ENCODE results near the gene GRM1. TPM values are rescaled to one million over a fixed set of nuclear protein-coding genes. Genes with fewer than 3 reads are reported as not detected.

GRM1 gene
- total and polyA plus RNA-seq, 2 experiments from 2014 or later = 0.29 to 0.63 TPM

- ATAC-seq (no peak), DNase-seq (ENCODE audit: low spot score) (no peak)
- Histone ChIP-seq H3K9me2 (ENCODE audit: insufficient read depth) (no peaks in the 10 kb centered on the region), H3K27me3 (ENCODE audit: insufficient read depth) (no peaks in the 10 kb centered on the region), H3K4me1 (ENCODE audit: insufficient read depth) (peaks cover 17% of the 10 kb centered on the region), H3K36me3 (ENCODE audit: insufficient read depth) (no peaks in the 10 kb centered on the region), H3K4me3 (no peak overlapping the region), H3K79me2 (replicated peaks; ENCODE audit: insufficient read depth) (no peaks in the 10 kb centered on the region), H3K27ac (ENCODE audit: low read depth) (no peak overlapping the region), H2AFZ (no peak overlapping the region), H3F3A (replicated peaks; ENCODE audit: low read depth) (no peaks in the 10 kb centered on the region), H4K20me1 (replicated peaks; ENCODE audit: insufficient read depth) (no peaks in the 10 kb centered on the region), H3K4me2 (no peak overlapping the region)
- H3K4me3 Mint-ChIP-seq = no peak overlapping the region
- H3K27me3 Mint-ChIP-seq (ENCODE audit: insufficient read depth, low read depth, poor library complexity) = peaks cover 4% of the 10 kb centered on the region
- no peaks in the 10 kb centered on the region for H3K36me3 Mint-ChIP-seq (ENCODE audit: low read depth)
- H3K4me1 Mint-ChIP-seq = peaks cover 17% of the 10 kb centered on the region
- no peaks in the 10 kb centered on the region for H3K9me3 Mint-ChIP-seq
- no peak overlapping the region for H3K27ac Mint-ChIP-seq
- TF ChIP-seq CREB1 (CRISPR knock-in tag; IDR thresholded peaks at IDR 0.05; ENCODE audit: low read depth) (no peak), EZH2 (IDR thresholded peaks at IDR 0.05; ENCODE audit: low read depth, unreplicated experiment) (no peak), JUNB (IDR thresholded peaks at IDR 0.05; ENCODE audit: unreplicated experiment) (no peak), POLR2AphosphoS5 (IDR thresholded peaks at IDR 0.05; ENCODE audit: low read depth) (no peak), REST (IDR thresholded peaks at IDR 0.05; ENCODE audit: unreplicated experiment) (no peak), ZNF331 (CRISPR knock-in tag; IDR thresholded peaks at IDR 0.05; ENCODE audit: low read depth) (no peak), NANOG (IDR thresholded peaks at IDR 0.05; ENCODE audit: borderline replicate concordance) (no peak), ZNF114 (CRISPR knock-in tag; IDR thresholded peaks at IDR 0.05) (no peak), STAT1 (IDR thresholded peaks at IDR 0.05; ENCODE audit: unreplicated experiment) (no peak), EZH2phosphoT487 (IDR thresholded peaks at IDR 0.05; ENCODE audit: unreplicated experiment) (no peak)
- TF ChIP-seq, protein P1, sequence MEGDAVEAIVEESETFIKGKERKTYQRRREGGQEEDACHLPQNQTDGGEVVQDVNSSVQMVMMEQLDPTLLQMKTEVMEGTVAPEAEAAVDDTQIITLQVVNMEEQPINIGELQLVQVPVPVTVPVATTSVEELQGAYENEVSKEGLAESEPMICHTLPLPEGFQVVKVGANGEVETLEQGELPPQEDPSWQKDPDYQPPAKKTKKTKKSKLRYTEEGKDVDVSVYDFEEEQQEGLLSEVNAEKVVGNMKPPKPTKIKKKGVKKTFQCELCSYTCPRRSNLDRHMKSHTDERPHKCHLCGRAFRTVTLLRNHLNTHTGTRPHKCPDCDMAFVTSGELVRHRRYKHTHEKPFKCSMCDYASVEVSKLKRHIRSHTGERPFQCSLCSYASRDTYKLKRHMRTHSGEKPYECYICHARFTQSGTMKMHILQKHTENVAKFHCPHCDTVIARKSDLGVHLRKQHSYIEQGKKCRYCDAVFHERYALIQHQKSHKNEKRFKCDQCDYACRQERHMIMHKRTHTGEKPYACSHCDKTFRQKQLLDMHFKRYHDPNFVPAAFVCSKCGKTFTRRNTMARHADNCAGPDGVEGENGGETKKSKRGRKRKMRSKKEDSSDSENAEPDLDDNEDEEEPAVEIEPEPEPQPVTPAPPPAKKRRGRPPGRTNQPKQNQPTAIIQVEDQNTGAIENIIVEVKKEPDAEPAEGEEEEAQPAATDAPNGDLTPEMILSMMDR (conservative IDR thresholded peaks at IDR 0.05; ENCODE audit: low read depth in 2 of 2) = no peak
- TF ChIP-seq, protein P2, sequence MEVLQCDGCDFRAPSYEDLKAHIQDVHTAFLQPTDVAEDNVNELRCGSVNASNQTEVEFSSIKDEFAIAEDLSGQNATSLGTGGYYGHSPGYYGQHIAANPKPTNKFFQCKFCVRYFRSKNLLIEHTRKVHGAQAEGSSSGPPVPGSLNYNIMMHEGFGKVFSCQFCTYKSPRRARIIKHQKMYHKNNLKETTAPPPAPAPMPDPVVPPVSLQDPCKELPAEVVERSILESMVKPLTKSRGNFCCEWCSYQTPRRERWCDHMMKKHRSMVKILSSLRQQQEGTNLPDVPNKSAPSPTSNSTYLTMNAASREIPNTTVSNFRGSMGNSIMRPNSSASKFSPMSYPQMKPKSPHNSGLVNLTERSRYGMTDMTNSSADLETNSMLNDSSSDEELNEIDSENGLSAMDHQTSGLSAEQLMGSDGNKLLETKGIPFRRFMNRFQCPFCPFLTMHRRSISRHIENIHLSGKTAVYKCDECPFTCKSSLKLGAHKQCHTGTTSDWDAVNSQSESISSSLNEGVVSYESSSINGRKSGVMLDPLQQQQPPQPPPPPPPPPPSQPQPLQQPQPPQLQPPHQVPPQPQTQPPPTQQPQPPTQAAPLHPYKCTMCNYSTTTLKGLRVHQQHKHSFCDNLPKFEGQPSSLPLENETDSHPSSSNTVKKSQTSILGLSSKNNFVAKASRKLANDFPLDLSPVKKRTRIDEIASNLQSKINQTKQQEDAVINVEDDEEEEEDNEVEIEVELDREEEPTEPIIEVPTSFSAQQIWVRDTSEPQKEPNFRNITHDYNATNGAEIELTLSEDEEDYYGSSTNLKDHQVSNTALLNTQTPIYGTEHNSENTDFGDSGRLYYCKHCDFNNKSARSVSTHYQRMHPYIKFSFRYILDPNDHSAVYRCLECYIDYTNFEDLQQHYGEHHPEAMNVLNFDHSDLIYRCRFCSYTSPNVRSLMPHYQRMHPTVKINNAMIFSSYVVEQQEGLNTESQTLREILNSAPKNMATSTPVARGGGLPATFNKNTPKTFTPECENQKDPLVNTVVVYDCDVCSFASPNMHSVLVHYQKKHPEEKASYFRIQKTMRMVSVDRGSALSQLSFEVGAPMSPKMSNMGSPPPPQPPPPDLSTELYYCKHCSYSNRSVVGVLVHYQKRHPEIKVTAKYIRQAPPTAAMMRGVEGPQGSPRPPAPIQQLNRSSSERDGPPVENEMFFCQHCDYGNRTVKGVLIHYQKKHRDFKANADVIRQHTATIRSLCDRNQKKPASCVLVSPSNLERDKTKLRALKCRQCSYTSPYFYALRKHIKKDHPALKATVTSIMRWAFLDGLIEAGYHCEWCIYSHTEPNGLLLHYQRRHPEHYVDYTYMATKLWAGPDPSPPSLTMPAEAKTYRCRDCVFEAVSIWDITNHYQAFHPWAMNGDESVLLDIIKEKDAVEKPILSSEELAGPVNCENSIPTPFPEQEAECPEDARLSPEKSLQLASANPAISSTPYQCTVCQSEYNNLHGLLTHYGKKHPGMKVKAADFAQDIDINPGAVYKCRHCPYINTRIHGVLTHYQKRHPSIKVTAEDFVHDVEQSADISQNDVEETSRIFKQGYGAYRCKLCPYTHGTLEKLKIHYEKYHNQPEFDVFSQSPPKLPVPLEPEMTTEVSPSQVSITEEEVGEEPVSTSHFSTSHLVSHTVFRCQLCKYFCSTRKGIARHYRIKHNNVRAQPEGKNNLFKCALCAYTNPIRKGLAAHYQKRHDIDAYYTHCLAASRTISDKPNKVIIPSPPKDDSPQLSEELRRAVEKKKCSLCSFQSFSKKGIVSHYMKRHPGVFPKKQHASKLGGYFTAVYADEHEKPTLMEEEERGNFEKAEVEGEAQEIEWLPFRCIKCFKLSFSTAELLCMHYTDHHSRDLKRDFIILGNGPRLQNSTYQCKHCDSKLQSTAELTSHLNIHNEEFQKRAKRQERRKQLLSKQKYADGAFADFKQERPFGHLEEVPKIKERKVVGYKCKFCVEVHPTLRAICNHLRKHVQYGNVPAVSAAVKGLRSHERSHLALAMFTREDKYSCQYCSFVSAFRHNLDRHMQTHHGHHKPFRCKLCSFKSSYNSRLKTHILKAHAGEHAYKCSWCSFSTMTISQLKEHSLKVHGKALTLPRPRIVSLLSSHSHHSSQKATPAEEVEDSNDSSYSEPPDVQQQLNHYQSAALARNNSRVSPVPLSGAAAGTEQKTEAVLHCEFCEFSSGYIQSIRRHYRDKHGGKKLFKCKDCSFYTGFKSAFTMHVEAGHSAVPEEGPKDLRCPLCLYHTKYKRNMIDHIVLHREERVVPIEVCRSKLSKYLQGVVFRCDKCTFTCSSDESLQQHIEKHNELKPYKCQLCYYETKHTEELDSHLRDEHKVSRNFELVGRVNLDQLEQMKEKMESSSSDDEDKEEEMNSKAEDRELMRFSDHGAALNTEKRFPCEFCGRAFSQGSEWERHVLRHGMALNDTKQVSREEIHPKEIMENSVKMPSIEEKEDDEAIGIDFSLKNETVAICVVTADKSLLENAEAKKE (CRISPR knock-in tag; IDR thresholded peaks at IDR 0.05) = no peak
- TF ChIP-seq, protein P3, sequence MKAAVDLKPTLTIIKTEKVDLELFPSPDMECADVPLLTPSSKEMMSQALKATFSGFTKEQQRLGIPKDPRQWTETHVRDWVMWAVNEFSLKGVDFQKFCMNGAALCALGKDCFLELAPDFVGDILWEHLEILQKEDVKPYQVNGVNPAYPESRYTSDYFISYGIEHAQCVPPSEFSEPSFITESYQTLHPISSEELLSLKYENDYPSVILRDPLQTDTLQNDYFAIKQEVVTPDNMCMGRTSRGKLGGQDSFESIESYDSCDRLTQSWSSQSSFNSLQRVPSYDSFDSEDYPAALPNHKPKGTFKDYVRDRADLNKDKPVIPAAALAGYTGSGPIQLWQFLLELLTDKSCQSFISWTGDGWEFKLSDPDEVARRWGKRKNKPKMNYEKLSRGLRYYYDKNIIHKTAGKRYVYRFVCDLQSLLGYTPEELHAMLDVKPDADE (IDR thresholded peaks at IDR 0.05) = no peak
Observed at GRCh38 chr6:146341493-146342230, 312.8 kb downstream of the GRM1 start.
